H9 (cell line): ENCODE data around the gene GLCE. TPM values are rescaled to one million over a fixed set of nuclear protein-coding genes. Genes with fewer than 3 reads are reported as not detected.

ENCODE experiments used
- DNase-seq: peaks from one replicate; pipeline ENCODE4 v3.0.0-alpha.2; 2017
- H2AFZ ChIP-seq: one replicate; pipeline ENCODE4 v1.6.1; 2013; ENCODE audit warnings: mild to moderate bottlenecking, low read length, control low read depth, moderate library complexity
- H2AK5ac ChIP-seq: 2 replicates; pipeline ENCODE4 v1.6.1; 2013; ENCODE audit warnings: low read length, control low read depth, mixed read lengths; ENCODE audit not compliant: insufficient read length
- H2BK120ac ChIP-seq: one replicate; pipeline ENCODE4 v1.6.1; 2013; ENCODE audit warnings: low read depth, mild to moderate bottlenecking, low read length, control low read depth, inconsistent platforms; ENCODE audit not compliant: poor library complexity, severe bottlenecking
- H2BK12ac ChIP-seq: 2 replicates; pipeline ENCODE4 v1.6.1; 2013; ENCODE audit warnings: low read length, control low read depth, mixed read lengths, low read depth; ENCODE audit not compliant: insufficient read length
- H2BK15ac ChIP-seq: 2 replicates; pipeline ENCODE4 v1.6.1; 2013; ENCODE audit warnings: low read depth, low read length, control low read depth
- H2BK20ac ChIP-seq: one replicate; pipeline ENCODE4 v1.6.1; 2013; ENCODE audit warnings: low read depth, mild to moderate bottlenecking, low read length, control low read depth, inconsistent platforms; ENCODE audit not compliant: poor library complexity, severe bottlenecking
- H2BK5ac ChIP-seq: 2 replicates; pipeline ENCODE4 v1.6.1; 2013; ENCODE audit warnings: low read length, control low read depth, mixed read lengths; ENCODE audit not compliant: insufficient read length
- H3K14ac ChIP-seq: 2 replicates; pipeline ENCODE4 v1.6.1; 2013; ENCODE audit warnings: low read length, control low read depth; ENCODE audit not compliant: insufficient read depth
- H3K18ac ChIP-seq: 2 replicates; pipeline ENCODE4 v1.6.1; 2013; ENCODE audit warnings: low read depth, mild to moderate bottlenecking, mixed read lengths, low read length, control low read depth; ENCODE audit not compliant: insufficient read length
- H3K23ac ChIP-seq: 2 replicates; pipeline ENCODE4 v1.6.1; 2013; ENCODE audit warnings: low read length, control low read depth, mixed read lengths, low read depth; ENCODE audit not compliant: insufficient read length
- H3K23me2 ChIP-seq: 2 replicates; pipeline ENCODE4 v1.6.1; 2013; ENCODE audit warnings: low read depth, mild to moderate bottlenecking, mixed read lengths, low read length, control low read depth; ENCODE audit not compliant: insufficient read length, poor library complexity, severe bottlenecking
- H3K27ac ChIP-seq: 2 replicates; pipeline ENCODE4 v1.5.1; 2013; ENCODE audit warnings: low read length, control low read depth, mixed read lengths, low read depth; ENCODE audit not compliant: insufficient read length
- H3K27me3 ChIP-seq: 2 replicates; pipeline ENCODE4 v1.6.1; 2013; ENCODE audit warnings: low read length, control low read depth, inconsistent platforms; ENCODE audit not compliant: insufficient read depth
- H3K4ac ChIP-seq: 2 replicates; pipeline ENCODE4 v1.6.1; 2013; ENCODE audit warnings: low read depth, mild to moderate bottlenecking, control low read depth, inconsistent platforms, low read length, moderate library complexity
- H3K4me1 ChIP-seq: 2 replicates; pipeline ENCODE4 v1.6.1; 2013; ENCODE audit warnings: low read length, control low read depth, inconsistent platforms; ENCODE audit not compliant: insufficient read depth
- H3K4me2 ChIP-seq: 2 replicates; pipeline ENCODE4 v1.6.1; 2013; ENCODE audit warnings: low read length, control low read depth, mixed read lengths; ENCODE audit not compliant: insufficient read length, insufficient read depth
- H3K56ac ChIP-seq: 2 replicates; pipeline ENCODE4 v1.6.1; 2013; ENCODE audit warnings: low read depth, mild to moderate bottlenecking, mixed read lengths, low read length, control low read depth; ENCODE audit not compliant: insufficient read length
- H3K79me1 ChIP-seq: 2 replicates; pipeline ENCODE4 v1.6.1; 2013; ENCODE audit warnings: low read depth, mild to moderate bottlenecking, moderate library complexity, low read length, control low read depth, inconsistent platforms; ENCODE audit not compliant: insufficient read depth, poor library complexity, severe bottlenecking
- H3K79me2 ChIP-seq: 2 replicates; pipeline ENCODE4 v1.6.1; 2013; ENCODE audit warnings: low read length, control low read depth, inconsistent platforms; ENCODE audit not compliant: insufficient read depth
- H3K9ac ChIP-seq: 2 replicates; pipeline ENCODE4 v1.6.1; 2013; ENCODE audit warnings: low read length, control low read depth, mixed read lengths; ENCODE audit not compliant: insufficient read length; ENCODE audit errors: extremely low read depth
- H3K9me3 ChIP-seq: one replicate; pipeline ENCODE4 v1.6.1; 2013; ENCODE audit warnings: low read depth, low read length, inconsistent platforms; ENCODE audit not compliant: control insufficient read depth
- H3T11ph ChIP-seq: one replicate; pipeline ENCODE4 v1.6.1; 2013; ENCODE audit warnings: mild to moderate bottlenecking, low read length, control low read depth, inconsistent platforms
- H4K20me1 ChIP-seq: one replicate; pipeline ENCODE4 v1.6.1; 2013; ENCODE audit not compliant: control insufficient read depth, insufficient read length, insufficient read depth
- H4K5ac ChIP-seq: 2 replicates; pipeline ENCODE4 v1.6.1; 2013; ENCODE audit warnings: low read depth, mild to moderate bottlenecking, mixed read lengths, low read length, control low read depth; ENCODE audit not compliant: insufficient read length
- H4K8ac ChIP-seq: replicated peaks from 2 replicates; pipeline ENCODE4 v1.6.1; 2013; ENCODE audit warnings: low read length, control low read depth, mixed read lengths, low read depth; ENCODE audit not compliant: insufficient read length
- H4K91ac ChIP-seq: 2 replicates; pipeline ENCODE4 v1.6.1; 2013; ENCODE audit warnings: low read depth, mild to moderate bottlenecking, moderate library complexity, mixed read lengths, low read length, control low read depth; ENCODE audit not compliant: insufficient read length
- H3K27ac Mint-ChIP-seq, 3 experiments: 2 replicates in 2 of 3; 3 replicates in 1 of 3; pipeline ENCODE4 v1.8.0; 2020 to 2021; ENCODE audit warnings: mixed read lengths in 3 of 3, mild to moderate bottlenecking in 1 of 3, moderate library complexity in 1 of 3
- H3K27me3 Mint-ChIP-seq: 2 replicates; pipeline ENCODE4 v1.8.0; 2021; ENCODE audit warnings: low read depth, mild to moderate bottlenecking, moderate library complexity, mixed read lengths
- H3K36me3 Mint-ChIP-seq, 3 experiments: 2 replicates in 2 of 3; 3 replicates in 1 of 3; pipeline ENCODE4 v1.8.0; 2020 to 2021; ENCODE audit warnings: low read depth in 3 of 3, mixed read lengths in 3 of 3; ENCODE audit not compliant: insufficient read depth in 1 of 3
- H3K4me1 Mint-ChIP-seq, 2 experiments: 2 replicates each; pipeline ENCODE4 v1.8.0; 2020; ENCODE audit warnings: mixed read lengths in 2 of 2
- H3K4me3 Mint-ChIP-seq, 2 experiments: 2 replicates in 1 of 2; 3 replicates in 1 of 2; pipeline ENCODE4 v1.8.0; 2020 to 2021; ENCODE audit warnings: mild to moderate bottlenecking in 2 of 2, mixed read lengths in 2 of 2, moderate library complexity in 1 of 2
- H3K9me3 Mint-ChIP-seq, 2 experiments: 2 replicates in 1 of 2; 3 replicates in 1 of 2; pipeline ENCODE4 v1.8.0; 2020; ENCODE audit warnings: mild to moderate bottlenecking in 2 of 2, mixed read lengths in 2 of 2, moderate library complexity in 1 of 2
- CTCF ChIP-seq: fragments of 200-600 bp; sonication (generic); conservative IDR thresholded peaks from 3 replicates; pipeline ENCODE4 v1.8.0; 2021; ENCODE audit warnings: antibody characterized with exemption, mild to moderate bottlenecking
- WGBS: extraction: QIAGEN DNeasy Blood & Tissue Kit; methylation state at CpG from one replicate; pipeline ENCODE4 v1.1.7; 2013; ENCODE audit warnings: missing lambda C conversion rate, low lambda C conversion rate, mixed read lengths; ENCODE audit not compliant: insufficient read length; ENCODE audit errors: extremely low coverage; 5-methylcytosine and 5-hydroxymethylcytosine counted together
- total RNA-seq: library from RNA; stranded (reverse); gene quantifications from 2 replicates; pipeline ENCODE4 v1.2.1, GENCODE V29; 2021

GLCE gene
- total RNA-seq, 1 experiment from 2014 or later: 12.2 TPM

DNA sequence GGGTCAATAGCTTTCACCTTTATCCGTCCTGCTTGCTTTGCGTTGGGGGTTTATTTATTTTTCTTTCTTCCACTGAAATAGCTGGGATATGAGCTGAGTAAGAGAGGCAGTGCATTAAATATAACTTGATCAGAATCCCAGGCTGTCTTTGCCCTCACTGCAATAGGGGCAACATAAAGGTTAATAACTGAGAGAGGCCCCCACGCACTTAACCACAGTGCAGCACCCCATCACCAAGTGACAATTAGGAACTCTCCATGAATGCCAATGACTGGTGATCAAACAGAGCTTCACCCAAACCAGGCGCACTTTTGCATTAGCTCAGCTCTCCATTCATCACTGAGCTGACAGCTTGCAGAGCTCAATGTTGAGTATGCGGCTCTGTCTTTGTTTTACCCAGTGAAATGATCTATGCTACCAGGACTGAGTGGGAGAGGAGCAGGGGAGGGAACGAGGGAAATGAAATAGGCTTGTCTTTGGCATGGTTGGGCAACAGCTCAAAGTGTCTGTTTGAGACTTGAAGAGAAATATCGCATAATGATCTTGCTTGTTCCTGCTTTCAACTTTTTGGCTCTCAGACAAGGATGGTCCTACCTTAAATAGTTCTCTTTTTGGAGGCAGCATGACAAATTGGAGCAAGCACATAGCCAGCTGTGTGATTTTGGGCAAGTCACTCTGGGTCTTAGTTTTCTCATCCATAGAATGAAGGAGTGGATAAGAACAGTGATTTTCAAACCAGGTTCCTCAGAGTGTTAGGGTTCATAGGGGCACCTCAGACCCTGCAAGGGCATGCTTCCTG is 14.5 kb upstream of the GLCE start:
- Histone ChIP-seq H2BK15ac (no peak overlapping the region), H3K4me1 (no peaks in the 10 kb centered on the region), H4K5ac (no peak overlapping the region), H3K27ac (no peak overlapping the region), H2BK20ac (no peak overlapping the region), H3K27me3 (no peaks in the 10 kb centered on the region; the same call in 1 of the 2 replicates), H3K79me2 (no peaks in the 10 kb centered on the region), H4K20me1 (no peaks in the 10 kb centered on the region), H2AK5ac (no peak overlapping the region), H2BK120ac (no peak overlapping the region), H3K4ac (no peak overlapping the region), H3K23ac (no peak overlapping the region), H4K91ac (no peak overlapping the region), H2AFZ (no peak overlapping the region), H2BK12ac (no peak overlapping the region), H2BK5ac (no peak overlapping the region), H3K79me1 (no peaks in the 10 kb centered on the region), H3K9me3 (no peaks in the 10 kb centered on the region), H3K4me2 (no peak overlapping the region), H3K14ac (no peak overlapping the region), H3K23me2 (no peaks in the 10 kb centered on the region), H3K56ac (no peak overlapping the region), H3K18ac (no peak overlapping the region), H3K9ac (no peak overlapping the region), H3T11ph (no peak overlapping the region), H4K8ac (no peak overlapping the region)
- no peak for TF ChIP-seq CTCF
- no peak overlapping the region for H3K27ac Mint-ChIP-seq
- WGBS: no CpG with 5 or more reads among the region's 7 CpGs
- peaks cover 31% of the 10 kb centered on the region for H3K27me3 Mint-ChIP-seq
- H3K36me3 Mint-ChIP-seq: no peaks in the 10 kb centered on the region; a peak in 1 of 7 replicates
- DNase-seq: no peak
- no peak overlapping the region for H3K4me3 Mint-ChIP-seq
- H3K4me1 Mint-ChIP-seq: peaks cover 7% of the 10 kb centered on the region in 2 experiments; a peak in 3 of 4 replicates
- peaks cover 0 to 3% of the 10 kb centered on the region in 2 experiments; a peak in 2 of 5 replicates for H3K9me3 Mint-ChIP-seq
